Activated naive CD8-positive, alpha-beta T cell treated with anti-CD3 and anti-CD28 coated beads for 36 hours (primary cell): ENCODE measurements around the gene HAUS6. TPM values are rescaled to one million over a fixed set of nuclear protein-coding genes. Genes with fewer than 3 reads are reported as not detected.
"Not testable (repeated sequence)": the region's sequence is repeated elsewhere in the genome, so short reads cannot be mapped to it uniquely, and the experiment has no call there.

Experiments
- DNase-seq: peaks from one replicate; pipeline ENCODE4 v3.0.0; 2021
- H3K27ac Mint-ChIP-seq: one replicate; pipeline ENCODE4 v1.8.0; 2022; ENCODE audit warnings: mild to moderate bottlenecking, moderate library complexity, mixed read lengths
- H3K27me3 Mint-ChIP-seq: one replicate; pipeline ENCODE4 v1.8.0; 2022; ENCODE audit warnings: mild to moderate bottlenecking, mixed read lengths
- H3K36me3 Mint-ChIP-seq: one replicate; pipeline ENCODE4 v1.8.0; 2021; ENCODE audit warnings: mild to moderate bottlenecking, mixed read lengths
- H3K4me1 Mint-ChIP-seq: one replicate; pipeline ENCODE4 v1.8.0; 2021; ENCODE audit warnings: mixed read lengths
- H3K4me3 Mint-ChIP-seq: one replicate; pipeline ENCODE4 v1.8.0; 2022; ENCODE audit warnings: mild to moderate bottlenecking, moderate library complexity, mixed read lengths
- H3K9me3 Mint-ChIP-seq: one replicate; pipeline ENCODE4 v1.8.0; 2022; ENCODE audit warnings: mixed read lengths
- total RNA-seq, 2 experiments: library from RNA; stranded (reverse); gene quantifications; one replicate each; pipeline ENCODE4 v1.2.3, GENCODE V29; 2021

Gene HAUS6
- total RNA-seq, 2 experiments from 2014 or later = 34.0 to 35.8 TPM

DNA sequence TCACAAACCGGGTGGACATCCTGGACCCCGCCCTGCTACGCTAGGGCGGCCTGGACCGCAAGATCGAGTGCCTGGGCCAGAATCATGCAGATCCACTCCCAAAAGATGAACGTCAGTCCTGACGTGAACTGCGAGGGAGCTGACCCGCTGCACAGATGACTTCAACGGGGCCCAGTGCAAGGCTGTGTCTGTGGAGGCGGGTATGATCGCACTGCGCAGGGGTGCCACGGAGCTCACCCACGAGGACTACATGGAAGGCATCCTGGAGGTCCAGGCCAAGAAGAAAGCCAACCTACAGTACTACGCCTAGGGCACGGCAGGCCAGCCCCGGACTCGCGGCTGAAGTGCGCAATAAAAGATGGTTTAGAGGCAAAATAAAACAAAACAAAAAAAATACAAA lies 74.9 kb downstream of the HAUS6 start:
- Mint-ChIP-seq H3K9me3 (no peaks in the 10 kb centered on the region), H3K4me3 (no peak overlapping the region), H3K27ac (no peak overlapping the region), H3K4me1 (peaks cover 12% of the 10 kb centered on the region), H3K36me3 (peaks cover 3% of the 10 kb centered on the region), H3K27me3 (peaks cover 6% of the 10 kb centered on the region)
- DNase-seq = no peak

DNA sequence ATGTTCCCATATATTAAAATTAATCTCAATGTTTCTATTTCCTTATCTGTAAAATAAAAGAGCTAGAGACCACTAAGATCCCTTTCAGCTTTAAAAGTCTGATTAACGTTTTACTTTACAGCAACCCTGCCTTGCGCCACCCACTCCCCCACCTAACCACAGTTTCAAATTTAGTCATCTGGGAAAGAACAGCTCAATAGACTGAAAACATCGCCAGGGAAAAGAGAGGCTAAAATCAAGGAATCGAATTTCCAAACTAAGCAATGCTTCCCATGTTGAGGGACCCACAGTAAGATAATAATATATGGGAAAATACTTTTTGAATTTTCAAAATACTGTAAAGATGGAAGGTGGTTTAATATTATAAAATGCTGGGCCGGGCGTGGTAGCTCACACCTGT lies 76.3 kb downstream of the HAUS6 start:
- peaks cover 6% of the 10 kb centered on the region for H3K27me3 Mint-ChIP-seq
- peak; percentile 25 for DNase-seq
- no peaks in the 10 kb centered on the region for H3K9me3 Mint-ChIP-seq
- no peak overlapping the region for H3K27ac Mint-ChIP-seq
- peaks cover 12% of the 10 kb centered on the region for H3K4me1 Mint-ChIP-seq
- H3K4me3 Mint-ChIP-seq = no peak overlapping the region
- H3K36me3 Mint-ChIP-seq = peaks cover 3% of the 10 kb centered on the region

DNA sequence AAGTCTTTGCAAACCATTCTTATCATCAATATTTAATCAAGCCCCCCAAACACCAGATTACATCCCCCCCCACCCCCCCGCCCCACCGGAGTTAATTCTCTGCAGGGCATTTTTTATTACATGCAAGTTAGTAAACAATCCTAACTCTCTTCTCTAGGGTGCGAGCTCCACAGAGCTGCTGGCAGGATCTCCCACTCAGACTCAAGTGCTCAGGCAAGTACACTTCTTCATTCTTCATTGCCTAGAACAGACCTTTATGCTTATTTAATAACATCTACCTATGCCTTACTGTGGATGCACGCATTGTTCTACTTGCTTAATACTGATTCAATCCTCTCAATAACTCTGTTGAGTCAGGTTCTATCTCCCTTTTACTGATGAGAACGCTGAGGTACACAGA lies 79.6 kb downstream of the HAUS6 start:
- no peak for DNase-seq
- no peak overlapping the region for H3K27ac Mint-ChIP-seq
- peaks cover 3% of the 10 kb centered on the region for H3K36me3 Mint-ChIP-seq
- peaks cover 8% of the 10 kb centered on the region for H3K4me1 Mint-ChIP-seq
- no peak overlapping the region for H3K4me3 Mint-ChIP-seq
- H3K27me3 Mint-ChIP-seq = no peaks in the 10 kb centered on the region
- H3K9me3 Mint-ChIP-seq = no peaks in the 10 kb centered on the region

DNA sequence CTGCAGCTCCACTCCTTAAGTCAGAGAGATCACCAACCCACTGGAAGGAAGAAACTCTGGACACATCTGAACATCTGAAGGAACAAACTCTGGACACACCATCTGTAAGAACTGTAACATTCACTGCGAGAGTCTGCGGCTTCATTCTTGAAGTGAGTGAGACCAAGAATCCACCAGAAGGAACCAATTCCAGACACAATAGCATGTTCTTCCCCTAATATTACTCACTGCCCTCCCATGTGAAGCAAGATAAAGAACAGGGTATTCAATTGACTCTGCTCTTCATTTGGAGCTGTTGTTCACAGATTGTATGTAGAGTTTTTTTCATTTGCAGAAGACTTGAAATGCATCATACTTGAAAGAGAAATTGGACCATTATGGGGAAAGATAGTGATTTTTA lies 80.5 kb downstream of the HAUS6 start:
- H3K36me3 Mint-ChIP-seq = peaks cover 3% of the 10 kb centered on the region
- no peaks in the 10 kb centered on the region for H3K9me3 Mint-ChIP-seq
- no peaks in the 10 kb centered on the region for H3K27me3 Mint-ChIP-seq
- no peak overlapping the region for H3K27ac Mint-ChIP-seq
- no peak overlapping the region for H3K4me3 Mint-ChIP-seq
- DNase-seq = no peak
- peaks cover 8% of the 10 kb centered on the region for H3K4me1 Mint-ChIP-seq

DNA sequence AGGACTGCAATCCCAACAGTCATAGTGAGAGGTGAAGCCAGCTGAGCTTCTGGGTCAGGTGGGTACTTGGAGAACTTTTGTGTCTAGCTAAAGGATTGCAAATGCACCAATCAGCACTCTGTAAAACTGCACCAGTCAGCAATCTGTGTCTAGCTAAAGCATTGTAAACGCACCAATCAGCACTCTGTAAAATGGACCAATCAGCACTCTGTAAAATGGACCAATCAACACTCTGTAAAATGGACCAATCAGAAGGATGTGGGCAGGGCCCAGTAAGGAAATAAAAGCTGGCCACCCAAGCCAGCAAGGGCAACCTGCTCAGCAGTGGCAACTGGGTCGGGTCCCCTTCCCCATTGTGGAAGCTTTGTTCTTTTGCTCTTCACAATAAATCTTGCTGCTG lies 81.1 kb downstream of the HAUS6 start:
- not testable (repeated sequence) for H3K4me3 Mint-ChIP-seq, H3K27ac Mint-ChIP-seq, H3K9me3 Mint-ChIP-seq, H3K27me3 Mint-ChIP-seq, H3K4me1 Mint-ChIP-seq, DNase-seq, H3K36me3 Mint-ChIP-seq

DNA sequence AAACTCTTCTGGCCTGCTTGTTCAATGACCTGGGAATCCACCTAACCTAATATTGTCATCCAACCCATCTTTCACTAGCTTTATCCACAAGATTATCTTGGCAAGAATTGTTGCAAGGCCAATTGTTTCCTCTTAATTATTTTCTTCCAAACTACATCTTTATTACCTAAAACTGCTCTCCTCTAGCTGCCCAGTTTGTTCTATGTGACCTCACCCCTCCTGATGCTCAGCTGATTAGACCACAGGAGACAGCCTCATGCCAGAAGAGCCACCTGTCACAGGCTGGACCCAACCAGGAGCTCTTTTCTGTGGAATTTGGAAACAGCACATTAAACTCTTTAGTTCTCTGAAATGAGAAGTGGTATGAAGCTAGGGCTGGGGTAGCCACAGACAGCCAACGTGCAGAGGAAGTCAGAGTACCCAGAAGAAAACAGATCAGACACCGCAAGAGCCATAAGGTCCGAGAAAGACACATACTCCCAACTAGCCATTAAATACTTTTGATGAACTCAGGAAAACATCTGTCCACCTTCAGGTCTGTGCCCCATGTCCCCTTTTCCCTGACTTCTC lies 81.7 kb downstream of the HAUS6 start:
- Mint-ChIP-seq H3K27ac (no peak overlapping the region), H3K9me3 (no peaks in the 10 kb centered on the region), H3K4me3 (no peak overlapping the region), H3K4me1 (no peaks in the 10 kb centered on the region), H3K36me3 (no peaks in the 10 kb centered on the region), H3K27me3 (no peaks in the 10 kb centered on the region)
- DNase-seq = no peak

DNA sequence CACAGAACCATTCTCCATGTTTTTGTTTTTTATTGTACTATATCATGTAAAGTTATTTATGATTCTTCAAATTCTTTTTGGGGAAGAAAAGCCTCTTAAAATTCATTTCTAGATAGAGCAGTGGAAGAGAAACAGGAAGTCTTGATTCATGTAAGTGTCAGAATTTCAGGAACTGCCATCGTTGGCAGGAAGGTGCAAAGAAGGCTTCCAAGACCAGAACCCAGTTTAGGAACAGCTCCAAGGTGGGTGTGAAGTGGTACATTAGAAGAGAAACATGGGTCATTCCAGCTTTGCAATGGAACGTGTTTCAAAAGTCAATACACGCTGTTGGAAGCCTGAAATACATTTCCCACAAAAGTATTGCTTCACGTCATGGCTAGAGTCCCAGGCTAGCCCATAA lies 84.5 kb downstream of the HAUS6 start:
- Mint-ChIP-seq H3K36me3 (no peaks in the 10 kb centered on the region), H3K27ac (no peak overlapping the region), H3K27me3 (no peaks in the 10 kb centered on the region), H3K9me3 (no peaks in the 10 kb centered on the region), H3K4me3 (no peak overlapping the region), H3K4me1 (no peaks in the 10 kb centered on the region)
- no peak for DNase-seq

DNA sequence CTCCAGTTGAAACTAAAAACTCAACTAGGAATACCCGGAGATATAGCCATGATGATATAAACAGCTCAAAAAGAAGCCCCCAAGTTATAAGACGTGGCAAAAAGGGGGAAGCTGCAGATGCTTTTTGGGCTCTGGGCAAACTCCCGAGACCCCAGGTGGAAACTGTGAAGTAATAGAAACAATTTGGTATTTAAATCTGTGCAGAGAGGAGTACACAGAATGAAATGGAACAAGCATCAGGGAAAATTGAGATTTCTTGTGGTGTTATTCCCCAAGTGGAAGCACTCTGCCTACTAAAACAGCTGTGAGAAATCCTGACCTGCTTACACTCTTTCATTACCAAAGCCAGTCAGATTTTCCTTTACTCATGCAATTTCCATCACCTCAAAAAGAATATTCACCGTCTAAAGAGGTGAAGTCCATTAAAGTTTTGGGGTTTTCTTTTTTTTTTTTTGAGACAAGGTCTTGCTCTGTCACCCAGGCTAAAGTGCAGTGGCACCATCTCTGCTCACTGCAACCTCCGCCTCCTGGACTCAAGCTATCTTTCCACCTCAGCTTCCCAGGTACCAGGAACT lies 93.2 kb downstream of the HAUS6 start:
- Mint-ChIP-seq H3K4me3 (no peak overlapping the region), H3K27me3 (no peaks in the 10 kb centered on the region), H3K36me3 (no peaks in the 10 kb centered on the region), H3K4me1 (peaks cover 4% of the 10 kb centered on the region), H3K27ac (no peak overlapping the region), H3K9me3 (no peaks in the 10 kb centered on the region)
- DNase-seq = no peak

Other genes with a start within 250 kb of the HAUS6 start
- gene SAXO1, start 69.7 kb downstream of the HAUS6 start, total RNA-seq = not detected
- 10 to 100 TPM; 54.2 to 56.0 TPM for gene RRAGA, start 53.5 kb downstream of the HAUS6 start, total RNA-seq
- 10 to 100 TPM; 82.9 to 84.4 TPM for gene PLIN2, start 24.6 kb upstream of the HAUS6 start, total RNA-seq
- 10 to 100 TPM; 12.8 to 15.1 TPM for gene DENND4C, start 127.8 kb upstream of the HAUS6 start, total RNA-seq